HepG2 (cell line): Measurements from ENCODE around the gene TMEM258. TPM values are rescaled to one million over a fixed set of nuclear protein-coding genes. Genes with fewer than 3 reads are reported as not detected.

Experiments
- ATAC-seq: fragments of 200-7000 bp; cut with Tn5 transposase; 3 replicates; pipeline ENCODE4 v1.9.1; 2020; ENCODE audit warnings: mild to moderate bottlenecking, moderate library complexity
- BruUV-seq: library from RNA; stranded (reverse); fragments of 400-500 nt; replicated peaks from 2 replicates; lab custom pipeline; 2021; lab: Mats Ljungman, UMichigan
- CTCF ChIA-PET: fragments of 300-600 bp; formaldehyde crosslinking; extraction: SDS; loops from one replicate; lab custom pipeline; 2021; ENCODE audit warnings: low total read pairs, inconsistent platforms, low intra/inter-chr PET ratio; lab: Yijun Ruan, JAX
- POLR2A ChIA-PET: fragments of 350-600 bp; sonication (Branson Sonifier 250); formaldehyde crosslinking; loops from one replicate; lab custom pipeline; 2020; ENCODE audit warnings: antibody characterized with exemption, inconsistent platforms; lab: Yijun Ruan, JAX
- DNase-seq: peaks from one replicate; pipeline ENCODE4 v3.0.0-alpha.2; 2015; ENCODE audit warnings: low spot score
- FAIRE-seq: peaks from 3 replicates; lab custom pipeline; 2011; peaks lifted over from hg19 to GRCh38; lab: Jason Lieb, UNC
- H2AFZ ChIP-seq: one replicate; pipeline ENCODE4 v1.6.1; 2011; ENCODE audit warnings: low read length, inconsistent platforms
- H3K27ac ChIP-seq: fragments of 300-600 bp; 3 replicates; pipeline ENCODE4 v1.8.0; 2011; ENCODE audit warnings: mixed run types, mild to moderate bottlenecking, mixed read lengths, low read length, inconsistent platforms; ENCODE audit not compliant: insufficient read depth; ENCODE audit errors: extremely low read length
- H3K27me3 ChIP-seq, 2 experiments: fragments of 200-600 bp in 1 of 2; 2 replicates in 1 of 2; 3 replicates in 1 of 2; pipeline versions ENCODE4 v1.6.0 to v1.8.0; 2011; ENCODE audit warnings: low read length in 2 of 2, mild to moderate bottlenecking in 2 of 2, moderate library complexity in 2 of 2, inconsistent platforms in 1 of 2; ENCODE audit not compliant: insufficient read depth in 2 of 2, control insufficient read depth in 1 of 2
- H3K36me3 ChIP-seq, 2 experiments: fragments of 200-600 bp in 1 of 2; replicated peaks in 1 of 2; 2 replicates in 1 of 2; 3 replicates in 1 of 2; pipeline versions ENCODE4 v1.5.1 to v1.8.0; 2011; ENCODE audit warnings: low read length in 2 of 2, inconsistent platforms in 1 of 2; ENCODE audit not compliant: insufficient read depth in 2 of 2, control insufficient read depth in 1 of 2
- H3K4me1 ChIP-seq: 2 replicates; pipeline ENCODE4 v1.5.1; 2012; ENCODE audit warnings: low read length, inconsistent platforms; ENCODE audit not compliant: insufficient read depth
- H3K4me2 ChIP-seq: 2 replicates; pipeline ENCODE4 v1.6.0; 2011; ENCODE audit warnings: low read depth, low read length, inconsistent platforms
- H3K4me3 ChIP-seq, 3 experiments: fragments of 200-600 bp in 1 of 3; sonication (generic), shearing (Covaris generic) in 1 of 3; replicated peaks in 1 of 3; 2 replicates each; pipeline ENCODE4 v1.5.1; 2011 to 2016; ENCODE audit warnings: low read length in 3 of 3, inconsistent platforms in 2 of 3, low read depth in 2 of 3, mild to moderate bottlenecking in 2 of 3, control low read depth in 1 of 3, mixed read lengths in 1 of 3; ENCODE audit not compliant: insufficient read depth in 1 of 3
- H3K79me2 ChIP-seq: one replicate; pipeline ENCODE4 v1.6.1; 2011; ENCODE audit warnings: low read length, inconsistent platforms; ENCODE audit not compliant: insufficient read depth
- H3K9ac ChIP-seq: 2 replicates; pipeline ENCODE4 v1.6.0; 2011; ENCODE audit warnings: mild to moderate bottlenecking, low read depth, low read length, inconsistent platforms; ENCODE audit not compliant: insufficient read depth
- H3K9me3 ChIP-seq: 2 replicates; pipeline ENCODE4 v1.5.1; 2012; ENCODE audit warnings: mild to moderate bottlenecking, low read length
- H4K20me1 ChIP-seq: 2 replicates; pipeline ENCODE4 v1.6.0; 2011; ENCODE audit warnings: inconsistent platforms, mild to moderate bottlenecking, low read length, moderate library complexity; ENCODE audit not compliant: insufficient read depth
- MAF1 ChIP-seq: sonication (generic); formaldehyde crosslinking; IDR thresholded peaks from 2 replicates; pipeline ENCODE4 v1.5.0; 2020; ENCODE audit warnings: missing genetic modification reagents, borderline replicate concordance
- MAFK ChIP-seq, 2 experiments: IDR thresholded peaks in 1 of 2; conservative IDR thresholded peaks in 1 of 2; 2 replicates each; pipeline ENCODE4 v1.6.1; 2011; ENCODE audit warnings: improper control_type of control experiment in 2 of 2, low read length in 2 of 2
- MTA3 ChIP-seq: sonication (generic); formaldehyde crosslinking; IDR thresholded peaks from 2 replicates; pipeline ENCODE4 v1.4.0; 2020; ENCODE audit warnings: missing genetic modification reagents
- THRA ChIP-seq: sonication (generic); formaldehyde crosslinking; IDR thresholded peaks from 2 replicates; pipeline ENCODE4 v1.4.0; 2020; ENCODE audit warnings: missing genetic modification reagents, borderline replicate concordance
- ZKSCAN1 ChIP-seq: fragments of 150-350 bp; IDR thresholded peaks from 2 replicates; pipeline ENCODE4 v1.6.1; 2014; ENCODE audit warnings: low read length
- ZNF501 ChIP-seq: sonication (generic); formaldehyde crosslinking; IDR thresholded peaks from 2 replicates; pipeline ENCODE4 v1.5.1; 2020; ENCODE audit warnings: mild to moderate bottlenecking, moderate library complexity, missing genetic modification reagents
- ZNF546 ChIP-seq: sonication (generic); formaldehyde crosslinking; conservative IDR thresholded peaks from 2 replicates; pipeline ENCODE4 v1.8.1; 2023; ENCODE audit warnings: mild to moderate bottlenecking, missing genetic modification reagents
- ZNF768 ChIP-seq: sonication (generic); formaldehyde crosslinking; IDR thresholded peaks from 2 replicates; pipeline ENCODE4 v1.4.0; 2020; ENCODE audit warnings: missing genetic modification reagents
- ZNF841 ChIP-seq: sonication (generic); formaldehyde crosslinking; IDR thresholded peaks from 2 replicates; pipeline ENCODE4 v1.8.1; 2023; ENCODE audit warnings: missing genetic modification reagents, borderline replicate concordance
- ZSCAN12 ChIP-seq: sonication (generic); formaldehyde crosslinking; IDR thresholded peaks from 2 replicates; pipeline ENCODE4 v1.9.0; 2021; ENCODE audit warnings: mild to moderate bottlenecking, missing genetic modification reagents
- WGBS: methylation state at CpG from one replicate; pipeline ENCODE4 v1.1.6; 2017; ENCODE audit warnings: low lambda C conversion rate; 5-methylcytosine and 5-hydroxymethylcytosine counted together
- in situ Hi-C: cut with HindIII; loops from 2 replicates; pipeline ENCODE4 v1.10.0; 2017; ENCODE audit warnings: low pct_unique_long_range_greater_than_20kb; ENCODE audit not compliant: extremely low pct_ligation_motif_present
- intact Hi-C: fragments of 100-400 bp; cut with micrococcal nuclease; formaldehyde crosslinking; loops from one replicate; pipeline ENCODE4 v1.10.0; 2022; ENCODE audit not compliant: unreplicated experiment
- polyA plus RNA-seq, 8 experiments: library from polyadenylated mRNA; depleted of rRNA in 3 of 8; stranded (reverse) in 7 of 8; unstranded in 1 of 8; fragments of >200 nt; fragmentation: Illumina TruSeq in 4 of 8; extraction: Trizol in 4 of 8; gene quantifications; 2 replicates each; pipeline versions ENCODE4 v1.2.1 to v1.2.3, GENCODE V29; 2011 to 2016; ENCODE audit warnings: low read depth in 4 of 8, missing spikeins in 1 of 8, mixed read lengths in 1 of 8; ENCODE audit not compliant: insufficient read depth in 1 of 8
- total RNA-seq, 5 experiments: library from RNA; depleted of rRNA; stranded (reverse); fragments of >200 nt; fragmentation: Illumina TruSeq; extraction: Trizol; gene quantifications; 2 replicates each; pipeline ENCODE4 v1.2.3, GENCODE V29; 2016; ENCODE audit warnings: low read depth in 1 of 5

The TMEM258 gene
- total and polyA plus RNA-seq, 2 of the 13 experiments (the other 11 are each of a cell fraction or from before 2014, with no cell fraction given) = 175 to 424 TPM

GRCh38 chr11:61826930-61827570, 34.7 kb upstream of the TMEM258 start:
- no peak overlapping the region for H2AFZ ChIP-seq
- ChIA-PET CTCF (no interaction called here), POLR2A (no interaction called here)
- H3K9ac ChIP-seq = 0 out of 2 replicates have a peak overlapping the region, but pooled peaks have one; percentile 4
- H3K27ac ChIP-seq = peak overlapping the region; percentile 74
- no peak overlapping the region for H3K4me2 ChIP-seq
- FAIRE-seq = no peak
- no peak for ATAC-seq
- H3K4me3 ChIP-seq = no peak overlapping the region
- no peaks in the 10 kb centered on the region for H3K27me3 ChIP-seq
- BruUV-seq = no TSS peak
- peaks cover 33% of the 10 kb centered on the region for H3K79me2 ChIP-seq
- in situ Hi-C loops = no loop called here
- WGBS = 91% methylated on average over 21 of the region's 23 CpGs
- DNase-seq = no peak
- intact Hi-C loops = no loop called here
- no peaks in the 10 kb centered on the region for H4K20me1 ChIP-seq
- H3K4me1 ChIP-seq = peaks cover 41% of the 10 kb centered on the region
- no peaks in the 10 kb centered on the region for H3K9me3 ChIP-seq
- H3K36me3 ChIP-seq = no peaks in the 10 kb centered on the region
- TF ChIP-seq ZNF546 (no peak), ZNF501 (CRISPR knock-in tag) (peak; percentile 2; the same call in 1 of the 2 replicates), ZNF768 (CRISPR knock-in tag) (0 out of 2 replicates have a peak, but pooled peaks have one; percentile 15)

- Histone ChIP-seq H3K36me3 (no peaks in the 10 kb centered on the region), H3K9ac (no peak overlapping the region), H3K27me3 (no peaks in the 10 kb centered on the region; a peak in 1 of 5 replicates), H3K4me2 (peak overlapping the region; percentile 24; the same call in 1 of the 2 replicates), H2AFZ (no peak overlapping the region)
- no peak for ATAC-seq
- CTCF ChIA-PET = no interaction called here
- intact Hi-C loops = no loop called here
- TF ChIP-seq MAF1 (CRISPR knock-in tag) (no peak), ZKSCAN1 (no peak), ZNF841 (CRISPR knock-in tag) (no peak), MAFK (conservative IDR thresholded peaks at IDR 0.05 in 1 of 2, IDR thresholded peaks at IDR 0.05 in 1 of 2; ENCODE audit: low read length in 2 of 2) (peak in 1 of 2 experiments; percentile 17; a peak in 1 of 4 replicates), THRA (no peak), MTA3 (no peak), ZSCAN12 (CRISPR knock-in tag) (no peak)
- TF ChIP-seq, all 625 proteins: peak for 1
- BruUV-seq = no TSS peak
- Histone ChIP-seq H3K27ac (peak overlapping the region; percentile 55), H3K9me3 (no peaks in the 10 kb centered on the region), H4K20me1 (no peaks in the 10 kb centered on the region), H3K4me1 (peaks cover 33% of the 10 kb centered on the region), H3K4me3 (no peak overlapping the region), H3K79me2 (peaks cover 15% of the 10 kb centered on the region)
- DNase-seq (peak; percentile 33), FAIRE-seq (no peak)
- in situ Hi-C loops = no loop called here
- POLR2A ChIA-PET = interaction anchor here (0.6 kb wide), 1 partner anchor 135 kb away, joined by 3 read pairs; no protein-coding TSS in a partner anchor
- 88% methylated on average over 2 of the region's 2 CpGs for WGBS
Observed at GRCh38 chr11:61820174-61820573, 27.8 kb upstream of the TMEM258 start.
